ENCODE measurements around the gene CCDC33. TPM values are rescaled to one million over a fixed set of nuclear protein-coding genes. Genes with fewer than 3 reads are reported as not detected.

The CCDC33 gene
- total and polyA plus RNA-seq, 2 experiments from 2014 or later = 2.6 to 2.8 TPM

DNA sequence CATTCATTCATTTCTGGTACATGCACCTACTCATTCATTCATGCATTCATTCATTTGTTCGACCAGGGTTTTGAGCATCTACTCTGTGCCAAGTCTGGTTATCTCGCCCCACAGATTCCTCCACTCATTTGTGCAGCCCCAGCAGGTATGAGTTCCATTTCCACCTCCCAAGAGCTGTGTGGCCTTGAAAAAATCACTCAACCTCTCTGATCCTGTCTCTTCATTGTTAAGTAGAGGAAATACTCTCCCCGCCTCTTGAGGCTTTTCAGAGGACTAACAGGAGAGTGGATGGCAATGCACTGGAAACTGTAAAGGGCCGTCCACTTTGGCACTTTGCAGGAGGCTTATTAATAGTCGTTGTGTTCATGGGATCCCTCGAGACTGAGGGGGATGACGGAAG lies 69.6 kb downstream of the CCDC33 start:
- Histone ChIP-seq H3K4me2 (no peak overlapping the region), H3K4me1 (ENCODE audit: insufficient read depth) (peaks cover 61% of the 10 kb centered on the region), H3K27me3 (ENCODE audit: insufficient read depth) (peaks cover 54% of the 10 kb centered on the region), H4K20me1 (replicated peaks; ENCODE audit: insufficient read depth) (no peaks in the 10 kb centered on the region), H3K9me2 (ENCODE audit: insufficient read depth) (no peaks in the 10 kb centered on the region), H2AFZ (no peak overlapping the region), H3K36me3 (ENCODE audit: insufficient read depth) (no peaks in the 10 kb centered on the region), H3K79me2 (replicated peaks; ENCODE audit: insufficient read depth) (no peaks in the 10 kb centered on the region), H3K27ac (ENCODE audit: low read depth) (no peak overlapping the region), H3K4me3 (no peak overlapping the region), H3F3A (replicated peaks; ENCODE audit: low read depth) (no peaks in the 10 kb centered on the region; the same call in 1 of the 2 replicates)
- ATAC-seq (no peak), DNase-seq (ENCODE audit: low spot score) (no peak)
- Mint-ChIP-seq H3K27ac (no peak overlapping the region), H3K9me3 (no peaks in the 10 kb centered on the region; the same call in 1 of the 3 replicates), H3K27me3 (ENCODE audit: insufficient read depth, low read depth, poor library complexity) (peaks cover 59% of the 10 kb centered on the region), H3K4me1 (peaks cover 70% of the 10 kb centered on the region), H3K4me3 (no peak overlapping the region), H3K36me3 (ENCODE audit: low read depth) (no peaks in the 10 kb centered on the region)
- TF ChIP-seq, protein P1, sequence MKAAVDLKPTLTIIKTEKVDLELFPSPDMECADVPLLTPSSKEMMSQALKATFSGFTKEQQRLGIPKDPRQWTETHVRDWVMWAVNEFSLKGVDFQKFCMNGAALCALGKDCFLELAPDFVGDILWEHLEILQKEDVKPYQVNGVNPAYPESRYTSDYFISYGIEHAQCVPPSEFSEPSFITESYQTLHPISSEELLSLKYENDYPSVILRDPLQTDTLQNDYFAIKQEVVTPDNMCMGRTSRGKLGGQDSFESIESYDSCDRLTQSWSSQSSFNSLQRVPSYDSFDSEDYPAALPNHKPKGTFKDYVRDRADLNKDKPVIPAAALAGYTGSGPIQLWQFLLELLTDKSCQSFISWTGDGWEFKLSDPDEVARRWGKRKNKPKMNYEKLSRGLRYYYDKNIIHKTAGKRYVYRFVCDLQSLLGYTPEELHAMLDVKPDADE (IDR thresholded peaks at IDR 0.05) = no peak
- TF ChIP-seq, protein P2, sequence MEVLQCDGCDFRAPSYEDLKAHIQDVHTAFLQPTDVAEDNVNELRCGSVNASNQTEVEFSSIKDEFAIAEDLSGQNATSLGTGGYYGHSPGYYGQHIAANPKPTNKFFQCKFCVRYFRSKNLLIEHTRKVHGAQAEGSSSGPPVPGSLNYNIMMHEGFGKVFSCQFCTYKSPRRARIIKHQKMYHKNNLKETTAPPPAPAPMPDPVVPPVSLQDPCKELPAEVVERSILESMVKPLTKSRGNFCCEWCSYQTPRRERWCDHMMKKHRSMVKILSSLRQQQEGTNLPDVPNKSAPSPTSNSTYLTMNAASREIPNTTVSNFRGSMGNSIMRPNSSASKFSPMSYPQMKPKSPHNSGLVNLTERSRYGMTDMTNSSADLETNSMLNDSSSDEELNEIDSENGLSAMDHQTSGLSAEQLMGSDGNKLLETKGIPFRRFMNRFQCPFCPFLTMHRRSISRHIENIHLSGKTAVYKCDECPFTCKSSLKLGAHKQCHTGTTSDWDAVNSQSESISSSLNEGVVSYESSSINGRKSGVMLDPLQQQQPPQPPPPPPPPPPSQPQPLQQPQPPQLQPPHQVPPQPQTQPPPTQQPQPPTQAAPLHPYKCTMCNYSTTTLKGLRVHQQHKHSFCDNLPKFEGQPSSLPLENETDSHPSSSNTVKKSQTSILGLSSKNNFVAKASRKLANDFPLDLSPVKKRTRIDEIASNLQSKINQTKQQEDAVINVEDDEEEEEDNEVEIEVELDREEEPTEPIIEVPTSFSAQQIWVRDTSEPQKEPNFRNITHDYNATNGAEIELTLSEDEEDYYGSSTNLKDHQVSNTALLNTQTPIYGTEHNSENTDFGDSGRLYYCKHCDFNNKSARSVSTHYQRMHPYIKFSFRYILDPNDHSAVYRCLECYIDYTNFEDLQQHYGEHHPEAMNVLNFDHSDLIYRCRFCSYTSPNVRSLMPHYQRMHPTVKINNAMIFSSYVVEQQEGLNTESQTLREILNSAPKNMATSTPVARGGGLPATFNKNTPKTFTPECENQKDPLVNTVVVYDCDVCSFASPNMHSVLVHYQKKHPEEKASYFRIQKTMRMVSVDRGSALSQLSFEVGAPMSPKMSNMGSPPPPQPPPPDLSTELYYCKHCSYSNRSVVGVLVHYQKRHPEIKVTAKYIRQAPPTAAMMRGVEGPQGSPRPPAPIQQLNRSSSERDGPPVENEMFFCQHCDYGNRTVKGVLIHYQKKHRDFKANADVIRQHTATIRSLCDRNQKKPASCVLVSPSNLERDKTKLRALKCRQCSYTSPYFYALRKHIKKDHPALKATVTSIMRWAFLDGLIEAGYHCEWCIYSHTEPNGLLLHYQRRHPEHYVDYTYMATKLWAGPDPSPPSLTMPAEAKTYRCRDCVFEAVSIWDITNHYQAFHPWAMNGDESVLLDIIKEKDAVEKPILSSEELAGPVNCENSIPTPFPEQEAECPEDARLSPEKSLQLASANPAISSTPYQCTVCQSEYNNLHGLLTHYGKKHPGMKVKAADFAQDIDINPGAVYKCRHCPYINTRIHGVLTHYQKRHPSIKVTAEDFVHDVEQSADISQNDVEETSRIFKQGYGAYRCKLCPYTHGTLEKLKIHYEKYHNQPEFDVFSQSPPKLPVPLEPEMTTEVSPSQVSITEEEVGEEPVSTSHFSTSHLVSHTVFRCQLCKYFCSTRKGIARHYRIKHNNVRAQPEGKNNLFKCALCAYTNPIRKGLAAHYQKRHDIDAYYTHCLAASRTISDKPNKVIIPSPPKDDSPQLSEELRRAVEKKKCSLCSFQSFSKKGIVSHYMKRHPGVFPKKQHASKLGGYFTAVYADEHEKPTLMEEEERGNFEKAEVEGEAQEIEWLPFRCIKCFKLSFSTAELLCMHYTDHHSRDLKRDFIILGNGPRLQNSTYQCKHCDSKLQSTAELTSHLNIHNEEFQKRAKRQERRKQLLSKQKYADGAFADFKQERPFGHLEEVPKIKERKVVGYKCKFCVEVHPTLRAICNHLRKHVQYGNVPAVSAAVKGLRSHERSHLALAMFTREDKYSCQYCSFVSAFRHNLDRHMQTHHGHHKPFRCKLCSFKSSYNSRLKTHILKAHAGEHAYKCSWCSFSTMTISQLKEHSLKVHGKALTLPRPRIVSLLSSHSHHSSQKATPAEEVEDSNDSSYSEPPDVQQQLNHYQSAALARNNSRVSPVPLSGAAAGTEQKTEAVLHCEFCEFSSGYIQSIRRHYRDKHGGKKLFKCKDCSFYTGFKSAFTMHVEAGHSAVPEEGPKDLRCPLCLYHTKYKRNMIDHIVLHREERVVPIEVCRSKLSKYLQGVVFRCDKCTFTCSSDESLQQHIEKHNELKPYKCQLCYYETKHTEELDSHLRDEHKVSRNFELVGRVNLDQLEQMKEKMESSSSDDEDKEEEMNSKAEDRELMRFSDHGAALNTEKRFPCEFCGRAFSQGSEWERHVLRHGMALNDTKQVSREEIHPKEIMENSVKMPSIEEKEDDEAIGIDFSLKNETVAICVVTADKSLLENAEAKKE (CRISPR knock-in tag; IDR thresholded peaks at IDR 0.05) = no peak
- TF ChIP-seq ZNF331 (CRISPR knock-in tag; IDR thresholded peaks at IDR 0.05; ENCODE audit: low read depth) = no peak
- no peak for TF ChIP-seq JUNB (IDR thresholded peaks at IDR 0.05; ENCODE audit: unreplicated experiment)
- no peak for TF ChIP-seq NANOG (IDR thresholded peaks at IDR 0.05; ENCODE audit: borderline replicate concordance)
- no peak for TF ChIP-seq CREB1 (CRISPR knock-in tag; IDR thresholded peaks at IDR 0.05; ENCODE audit: low read depth)
- TF ChIP-seq ZNF114 (CRISPR knock-in tag; IDR thresholded peaks at IDR 0.05) = no peak
- TF ChIP-seq EZH2phosphoT487 (IDR thresholded peaks at IDR 0.05; ENCODE audit: unreplicated experiment) = no peak

Measured in GM23338 (cell line).